DOHH2 (cell line): ENCODE measurements around the gene FKBP2.

Source experiments
- EZH2phosphoT487 ChIP-seq: fragments of 200-600 bp; sonication (generic); IDR thresholded peaks from 2 replicates; pipeline ENCODE4 v1.6.1; 2017; ENCODE audit warnings: borderline replicate concordance, mild to moderate bottlenecking, antibody characterized with exemption, low read length, moderate library complexity, mixed read lengths
- TF ChIP-seq, protein P1 (sequence below): fragments of 200-600 bp; sonication (generic); IDR thresholded peaks from one replicate; pipeline ENCODE4 v1.5.1; 2014; ENCODE audit warnings: antibody characterized with exemption, mild to moderate bottlenecking, low read depth, low read length; ENCODE audit not compliant: poor library complexity, severe bottlenecking

DNA sequence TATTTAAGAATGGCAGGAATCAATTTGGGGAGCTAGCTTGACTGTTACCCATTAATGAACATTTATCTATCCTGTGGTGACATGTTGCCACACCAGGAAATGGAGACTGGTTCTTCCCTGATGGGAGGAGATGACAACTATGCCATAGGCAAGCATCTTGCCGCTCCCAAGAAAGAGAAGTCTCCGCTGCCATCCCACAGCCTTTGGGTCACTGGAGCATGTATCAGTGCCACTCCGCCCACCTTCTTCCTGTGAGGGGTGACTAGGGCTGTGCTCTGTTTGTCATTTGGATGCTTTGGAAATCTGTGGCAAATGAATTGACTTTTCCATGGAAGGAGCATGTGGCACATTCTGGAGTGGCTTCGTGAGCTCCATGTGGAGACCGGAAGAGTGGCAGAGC lies 48.5 kb upstream of the FKBP2 start:
- TF ChIP-seq, protein P1, sequence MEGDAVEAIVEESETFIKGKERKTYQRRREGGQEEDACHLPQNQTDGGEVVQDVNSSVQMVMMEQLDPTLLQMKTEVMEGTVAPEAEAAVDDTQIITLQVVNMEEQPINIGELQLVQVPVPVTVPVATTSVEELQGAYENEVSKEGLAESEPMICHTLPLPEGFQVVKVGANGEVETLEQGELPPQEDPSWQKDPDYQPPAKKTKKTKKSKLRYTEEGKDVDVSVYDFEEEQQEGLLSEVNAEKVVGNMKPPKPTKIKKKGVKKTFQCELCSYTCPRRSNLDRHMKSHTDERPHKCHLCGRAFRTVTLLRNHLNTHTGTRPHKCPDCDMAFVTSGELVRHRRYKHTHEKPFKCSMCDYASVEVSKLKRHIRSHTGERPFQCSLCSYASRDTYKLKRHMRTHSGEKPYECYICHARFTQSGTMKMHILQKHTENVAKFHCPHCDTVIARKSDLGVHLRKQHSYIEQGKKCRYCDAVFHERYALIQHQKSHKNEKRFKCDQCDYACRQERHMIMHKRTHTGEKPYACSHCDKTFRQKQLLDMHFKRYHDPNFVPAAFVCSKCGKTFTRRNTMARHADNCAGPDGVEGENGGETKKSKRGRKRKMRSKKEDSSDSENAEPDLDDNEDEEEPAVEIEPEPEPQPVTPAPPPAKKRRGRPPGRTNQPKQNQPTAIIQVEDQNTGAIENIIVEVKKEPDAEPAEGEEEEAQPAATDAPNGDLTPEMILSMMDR, result no peak
- TF ChIP-seq EZH2phosphoT487, result no peak
